Right atrium auricular region (tissue), 2 donors: ENCODE data around the gene DCPS. TPM values are rescaled to one million over a fixed set of nuclear protein-coding genes. Genes with fewer than 3 reads are reported as not detected.
"Not testable (repeated sequence)": the region's sequence is repeated elsewhere in the genome, so short reads cannot be mapped to it uniquely, and the experiment has no call there.

Experiments used
- DNase-seq: peaks from one replicate; pipeline ENCODE4 v3.0.0-alpha.2; 2019; ENCODE audit warnings: low spot score
- H3K27ac ChIP-seq, 2 donors: fragments of 200-600 bp; sonication (generic); 1 replicate in 1 of 2; 2 replicates in 1 of 2; pipeline ENCODE4 v1.5.1; 2016 to 2019
- H3K27me3 ChIP-seq, 2 donors: fragments of 200-600 bp; sonication (generic); one replicate each; pipeline versions ENCODE4 v1.5.1 to v1.6.0; 2017 to 2019
- H3K36me3 ChIP-seq: fragments of 200-600 bp; sonication (generic); one replicate; pipeline ENCODE4 v1.5.1; 2016
- H3K4me1 ChIP-seq, 2 donors: fragments of 200-600 bp; sonication (generic); one replicate each; pipeline versions ENCODE4 v1.5.1 to v1.6.0; 2017 to 2019
- H3K4me3 ChIP-seq, 2 donors: fragments of 200-600 bp; sonication (generic); 1 replicate in 1 of 2; 2 replicates in 1 of 2; pipeline ENCODE4 v1.5.1; 2017 to 2019; ENCODE audit warnings: mild to moderate bottlenecking in 1 of 2, moderate library complexity in 1 of 2
- H3K9me3 ChIP-seq, 2 donors: fragments of 200-600 bp; sonication (generic); one replicate each; pipeline ENCODE4 v1.5.1; 2019
- CTCF ChIP-seq, 2 donors: fragments of 200-600 bp; sonication (generic); IDR thresholded peaks; one replicate each; pipeline ENCODE4 v1.5.1; 2019; ENCODE audit warnings: antibody characterized with exemption in 2 of 2
- total RNA-seq, 2 donors: library from RNA; depleted of rRNA; stranded (reverse); fragments of >200 nt; gene quantifications; one replicate each; pipeline ENCODE4 v1.1.0, GENCODE V29; 2016

Gene DCPS
- total RNA-seq, 2 donors from 2014 or later, result 12.1 to 14.1 TPM

DNA sequence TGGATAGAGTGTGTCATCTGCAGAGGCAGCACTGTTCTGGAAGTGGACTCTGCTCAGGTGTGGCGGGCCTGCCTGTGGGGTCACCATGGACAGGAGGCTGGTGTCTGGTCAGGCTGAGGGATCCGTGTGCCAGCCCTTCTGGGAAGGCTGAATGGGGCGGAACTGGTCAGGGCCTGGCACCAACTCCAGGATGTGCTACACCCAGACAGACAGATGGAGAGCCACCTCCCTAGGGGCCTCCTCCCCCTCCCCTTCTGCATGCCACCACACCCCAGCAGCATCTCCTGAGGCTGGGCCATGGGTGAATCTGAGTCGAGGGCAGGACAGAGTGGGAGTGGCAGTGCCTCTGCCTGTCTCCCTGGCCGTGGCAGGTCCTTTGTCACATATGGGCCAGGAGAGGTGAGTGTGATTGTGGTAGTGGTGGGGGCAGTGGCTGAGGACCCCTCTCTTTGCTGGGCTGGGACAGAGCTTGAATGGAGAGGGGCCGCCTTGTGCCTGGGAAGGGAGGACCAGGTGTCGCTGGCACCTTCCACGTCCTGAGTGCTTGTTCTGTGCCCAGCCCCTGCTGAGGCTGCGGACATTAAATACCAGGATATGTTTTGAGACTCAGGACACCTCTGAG lies 80.7 kb downstream of the DCPS start:
- peaks cover 0 to 68% of the 10 kb centered on the region in 2 donors for H3K4me1 ChIP-seq
- H3K27ac ChIP-seq, result peak overlapping the region; percentile 29 to 55
- H3K36me3 ChIP-seq, result no peaks in the 10 kb centered on the region
- no peak for DNase-seq
- H3K9me3 ChIP-seq, result no peaks in the 10 kb centered on the region
- no peaks in the 10 kb centered on the region for H3K27me3 ChIP-seq
- no peak overlapping the region for H3K4me3 ChIP-seq
- no peak for TF ChIP-seq CTCF (IDR thresholded peaks at IDR 0.05)

DNA sequence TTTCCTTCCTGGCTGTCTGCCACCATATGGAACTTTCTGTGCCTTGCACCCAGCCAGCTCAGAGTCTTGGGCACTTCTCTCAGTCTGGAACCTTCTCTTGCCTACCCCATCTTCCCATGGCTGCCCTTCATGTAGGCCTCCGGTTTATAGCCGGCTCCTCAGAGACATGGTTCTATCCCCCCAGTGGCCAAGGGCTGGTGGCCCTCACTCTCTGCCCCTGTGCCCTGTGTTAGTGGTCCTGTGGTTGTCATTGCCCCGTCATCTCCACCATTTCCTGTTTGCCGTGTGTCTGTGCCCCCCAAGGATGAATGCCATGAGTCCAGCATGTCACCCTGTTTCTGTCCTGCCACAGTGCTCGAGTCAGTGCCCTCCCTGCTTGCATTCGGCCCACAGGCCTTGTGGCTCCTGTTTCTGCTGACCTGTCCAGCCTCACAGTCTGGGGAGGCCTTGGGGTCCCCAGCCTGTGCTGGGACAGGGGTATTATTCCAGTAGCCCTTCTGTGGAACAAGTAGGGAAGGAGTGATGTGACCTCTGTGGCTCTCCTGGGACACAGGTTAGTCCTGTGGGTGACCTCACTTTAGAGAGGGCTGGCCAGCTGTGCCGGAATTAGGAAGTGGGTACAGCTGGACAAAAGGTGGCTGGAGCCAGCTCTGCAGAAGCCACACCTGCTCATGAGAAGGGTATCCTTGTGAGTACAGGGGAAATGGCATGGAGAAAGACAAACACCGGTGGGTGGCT lies 82.3 kb downstream of the DCPS start:
- H3K27me3 ChIP-seq, result no peaks in the 10 kb centered on the region
- H3K9me3 ChIP-seq, result no peaks in the 10 kb centered on the region
- H3K4me3 ChIP-seq, result no peak overlapping the region
- peak overlapping the region; percentile 73 to 80 for H3K27ac ChIP-seq
- H3K4me1 ChIP-seq, result peaks cover 0 to 66% of the 10 kb centered on the region in 2 donors
- DNase-seq, result no peak
- H3K36me3 ChIP-seq, result no peaks in the 10 kb centered on the region
- no peak for TF ChIP-seq CTCF (IDR thresholded peaks at IDR 0.05)

GRCh38 chr11:126386729-126387071 lies 82.8 kb downstream of the DCPS start:
- Histone ChIP-seq H3K27ac (peak overlapping the region; percentile 73 to 80), H3K4me1 (peaks cover 0 to 70% of the 10 kb centered on the region in 2 donors)
- DNase-seq, H3K9me3 ChIP-seq, H3K36me3 ChIP-seq, H3K27me3 ChIP-seq, H3K4me3 ChIP-seq: not testable (repeated sequence)

- Histone ChIP-seq H3K36me3 (no peaks in the 10 kb centered on the region), H3K4me3 (no peak overlapping the region), H3K27ac (peak overlapping the region in 1 of 2 donors; percentile 73), H3K4me1 (peaks cover 0 to 78% of the 10 kb centered on the region in 2 donors), H3K27me3 (no peaks in the 10 kb centered on the region), H3K9me3 (no peaks in the 10 kb centered on the region)
- no peak for TF ChIP-seq CTCF (IDR thresholded peaks at IDR 0.05)
- no peak for DNase-seq
Measured at GRCh38 chr11:126387857-126388256, 84.0 kb downstream of the DCPS start.

DNA sequence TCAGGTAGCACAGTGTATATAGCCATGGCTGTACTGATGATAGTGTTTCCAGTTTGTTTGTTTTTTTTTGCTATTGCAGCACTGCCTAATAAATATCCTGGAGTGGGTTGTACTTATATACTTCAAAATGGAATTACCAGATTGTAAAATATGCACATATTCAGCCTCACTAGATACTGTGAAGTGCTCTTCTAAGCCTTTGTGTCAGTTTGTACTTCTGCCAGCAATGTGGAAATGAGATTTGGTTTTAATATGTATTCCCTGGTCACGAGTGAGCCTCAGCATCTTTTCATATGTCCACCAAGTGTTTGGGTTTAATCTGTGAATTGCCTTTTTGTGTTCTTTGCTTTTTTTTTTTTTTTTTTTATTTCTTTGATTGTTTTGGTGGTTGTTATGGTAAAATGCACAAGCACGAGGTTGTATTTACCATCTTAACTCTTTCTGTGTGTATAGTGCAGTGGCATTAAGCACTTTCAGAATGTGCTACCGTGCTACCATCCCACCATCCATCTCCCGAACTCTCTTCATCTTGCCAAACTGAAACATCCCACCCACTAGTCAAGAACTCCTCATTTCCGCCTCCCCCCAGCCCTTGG lies 86.5 kb downstream of the DCPS start:
- Histone ChIP-seq H3K4me3 (no peak overlapping the region), H3K36me3 (no peaks in the 10 kb centered on the region), H3K27ac (peak overlapping the region; percentile 85 to 87), H3K9me3 (no peaks in the 10 kb centered on the region), H3K4me1 (peaks cover 0 to 76% of the 10 kb centered on the region in 2 donors), H3K27me3 (no peaks in the 10 kb centered on the region)
- no peak for TF ChIP-seq CTCF (IDR thresholded peaks at IDR 0.05)
- DNase-seq, result no peak

DNA sequence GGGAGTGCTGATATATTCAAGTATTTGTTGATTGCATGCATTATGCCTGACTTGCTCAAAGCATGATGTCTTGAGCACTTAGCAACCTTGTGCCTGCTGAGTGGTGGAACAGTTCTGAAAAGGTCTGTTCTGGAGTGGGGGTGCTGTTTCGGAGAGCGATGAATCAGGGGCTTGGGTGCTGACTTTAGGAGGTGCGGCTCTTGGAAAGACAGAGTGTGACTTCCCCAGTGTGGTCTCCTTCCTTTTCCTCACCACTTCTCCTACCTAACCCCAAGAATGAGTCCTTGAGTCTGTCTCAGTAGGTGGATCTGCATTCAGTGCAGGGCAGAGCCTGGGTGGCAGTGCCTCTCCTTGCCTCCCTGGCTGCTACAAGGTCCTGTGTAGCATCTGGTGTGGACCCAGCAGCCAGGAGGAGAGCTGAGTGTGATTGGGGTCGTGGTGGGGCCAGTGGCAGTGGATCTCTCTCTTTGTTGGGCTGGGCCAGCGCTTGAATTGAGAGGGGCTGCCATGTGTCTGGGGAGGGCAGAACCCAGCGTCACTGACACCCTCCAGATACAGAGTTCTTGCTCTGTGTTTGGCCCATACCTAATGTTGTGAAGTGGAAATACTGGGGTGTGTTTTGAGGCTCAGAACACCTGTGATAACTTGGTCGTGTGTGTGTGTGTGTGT lies 87.6 kb downstream of the DCPS start:
- H3K9me3 ChIP-seq, result no peaks in the 10 kb centered on the region
- no peak for TF ChIP-seq CTCF (IDR thresholded peaks at IDR 0.05)
- peaks cover 0 to 72% of the 10 kb centered on the region in 2 donors for H3K4me1 ChIP-seq
- no peaks in the 10 kb centered on the region for H3K36me3 ChIP-seq
- DNase-seq, result no peak
- H3K4me3 ChIP-seq, result no peak overlapping the region
- no peaks in the 10 kb centered on the region for H3K27me3 ChIP-seq
- H3K27ac ChIP-seq, result peak overlapping the region; percentile 85 to 87
